Right lobe of liver (tissue), 4 donors: ENCODE data around the gene CELA3B.

Experiments used
- POLR2A ChIP-seq: fragments of 450-650 bp; IDR thresholded peaks from one replicate; pipeline ENCODE4 v1.6.1; 2017; ENCODE audit warnings: antibody characterized with exemption, mild to moderate bottlenecking
- TF ChIP-seq, protein P1 (sequence below), 4 donors: fragments of 200-600 bp in 3 of 4; fragments of 450-650 bp in 1 of 4; IDR thresholded peaks; one replicate each; pipeline versions ENCODE4 v1.5.1 to v1.8.0; 2016 to 2022; ENCODE audit warnings: antibody characterized with exemption in 4 of 4, mild to moderate bottlenecking in 2 of 4
- donor health status: DM: no; HTN: no; CAD: no.
- donor health status: DM: no; HTN: no; CAD: no.
- donor health status: DM: no; HTN: yes; CAD: no.

DNA sequence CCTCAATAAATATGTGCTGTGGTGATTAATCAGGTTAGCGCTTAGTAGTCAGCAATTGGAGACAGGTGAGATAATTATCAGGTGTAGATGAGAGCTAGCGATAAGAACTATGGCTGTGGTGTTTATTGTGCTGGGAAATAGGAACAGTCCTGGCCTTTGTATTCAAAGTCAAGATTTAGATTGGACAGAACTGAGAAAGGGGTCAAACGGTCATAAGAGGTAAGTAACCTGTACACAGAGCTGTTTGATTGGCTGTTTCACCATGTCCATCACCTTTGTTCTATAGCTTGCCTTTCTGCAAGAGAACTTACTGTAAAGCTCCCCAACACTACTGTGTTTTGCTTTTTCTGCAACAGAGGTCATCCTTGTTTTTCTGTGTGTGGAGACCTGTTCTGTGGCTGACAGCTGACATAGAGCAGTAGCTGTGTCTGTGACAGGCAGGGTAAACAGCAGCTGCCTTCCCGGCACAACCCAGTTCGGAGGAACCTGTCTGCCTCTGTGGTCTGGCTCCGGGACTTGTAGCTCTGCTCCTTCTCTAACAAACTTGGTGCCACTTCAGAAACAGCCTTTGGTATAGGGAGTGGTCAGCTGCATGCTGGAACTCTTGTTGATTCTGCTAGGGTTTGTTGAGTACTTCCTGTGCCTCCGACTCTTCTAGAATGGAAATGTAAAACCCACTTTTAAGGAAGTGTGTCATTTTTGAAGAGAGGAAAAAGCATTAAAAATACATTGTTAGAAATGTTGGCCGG is 54.6 kb downstream of the CELA3B start:
- TF ChIP-seq, protein P1, sequence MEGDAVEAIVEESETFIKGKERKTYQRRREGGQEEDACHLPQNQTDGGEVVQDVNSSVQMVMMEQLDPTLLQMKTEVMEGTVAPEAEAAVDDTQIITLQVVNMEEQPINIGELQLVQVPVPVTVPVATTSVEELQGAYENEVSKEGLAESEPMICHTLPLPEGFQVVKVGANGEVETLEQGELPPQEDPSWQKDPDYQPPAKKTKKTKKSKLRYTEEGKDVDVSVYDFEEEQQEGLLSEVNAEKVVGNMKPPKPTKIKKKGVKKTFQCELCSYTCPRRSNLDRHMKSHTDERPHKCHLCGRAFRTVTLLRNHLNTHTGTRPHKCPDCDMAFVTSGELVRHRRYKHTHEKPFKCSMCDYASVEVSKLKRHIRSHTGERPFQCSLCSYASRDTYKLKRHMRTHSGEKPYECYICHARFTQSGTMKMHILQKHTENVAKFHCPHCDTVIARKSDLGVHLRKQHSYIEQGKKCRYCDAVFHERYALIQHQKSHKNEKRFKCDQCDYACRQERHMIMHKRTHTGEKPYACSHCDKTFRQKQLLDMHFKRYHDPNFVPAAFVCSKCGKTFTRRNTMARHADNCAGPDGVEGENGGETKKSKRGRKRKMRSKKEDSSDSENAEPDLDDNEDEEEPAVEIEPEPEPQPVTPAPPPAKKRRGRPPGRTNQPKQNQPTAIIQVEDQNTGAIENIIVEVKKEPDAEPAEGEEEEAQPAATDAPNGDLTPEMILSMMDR (IDR thresholded peaks at IDR 0.05), result no peak
- TF ChIP-seq POLR2A, result no peak
